ENCODE measurements around the gene INPP5B. TPM values are rescaled to one million over a fixed set of nuclear protein-coding genes. Genes with fewer than 3 reads are reported as not detected.

INPP5B gene
- total and polyA plus RNA-seq, 2 of the 13 experiments (the other 11 are each of a cell fraction or from before 2014, with no cell fraction given), result 9.0 to 9.8 TPM

DNA sequence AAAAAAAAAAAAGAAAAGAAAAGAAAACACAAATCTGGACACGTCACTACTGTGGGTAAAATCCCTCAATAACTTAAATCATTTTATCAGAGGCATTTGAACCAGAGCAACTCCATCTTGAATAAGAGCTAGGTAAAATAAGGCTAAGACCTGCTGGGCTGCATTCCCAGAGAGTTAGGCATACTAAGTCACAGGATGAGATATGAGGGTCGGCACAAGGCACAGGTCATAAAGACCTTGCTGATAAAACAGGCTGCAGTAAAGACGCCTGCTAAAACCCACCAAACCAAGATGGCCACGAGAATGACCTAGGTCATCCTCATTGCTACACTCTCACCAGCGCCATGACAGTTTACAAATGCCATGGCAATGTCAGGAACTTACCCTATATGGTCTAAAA, 43.9 kb downstream of the INPP5B start (continued):
- TF ChIP-seq PRPF4 (IDR thresholded peaks at IDR 0.05; ENCODE audit: low read depth, low read length, poor library complexity, severe bottlenecking) (no peak), ZNF232 (CRISPR knock-in tag; IDR thresholded peaks at IDR 0.05; ENCODE audit: borderline replicate concordance) (no peak), ZNF747 (CRISPR knock-in tag; IDR thresholded peaks at IDR 0.05; ENCODE audit: borderline replicate concordance) (no peak), CSRNP2 (CRISPR knock-in tag; conservative IDR thresholded peaks at IDR 0.05; ENCODE audit: low read depth) (no peak), SP4 (CRISPR knock-in tag; IDR thresholded peaks at IDR 0.05) (no peak), ZNF549 (CRISPR knock-in tag; IDR thresholded peaks at IDR 0.05) (no peak), ATAD3A (CRISPR knock-in tag; IDR thresholded peaks at IDR 0.05) (no peak), ZNF580 (CRISPR knock-in tag; IDR thresholded peaks at IDR 0.05; ENCODE audit: borderline replicate concordance, low read depth) (no peak), ZNF446 (CRISPR knock-in tag; IDR thresholded peaks at IDR 0.05) (no peak)
- TF ChIP-seq, protein P1, sequence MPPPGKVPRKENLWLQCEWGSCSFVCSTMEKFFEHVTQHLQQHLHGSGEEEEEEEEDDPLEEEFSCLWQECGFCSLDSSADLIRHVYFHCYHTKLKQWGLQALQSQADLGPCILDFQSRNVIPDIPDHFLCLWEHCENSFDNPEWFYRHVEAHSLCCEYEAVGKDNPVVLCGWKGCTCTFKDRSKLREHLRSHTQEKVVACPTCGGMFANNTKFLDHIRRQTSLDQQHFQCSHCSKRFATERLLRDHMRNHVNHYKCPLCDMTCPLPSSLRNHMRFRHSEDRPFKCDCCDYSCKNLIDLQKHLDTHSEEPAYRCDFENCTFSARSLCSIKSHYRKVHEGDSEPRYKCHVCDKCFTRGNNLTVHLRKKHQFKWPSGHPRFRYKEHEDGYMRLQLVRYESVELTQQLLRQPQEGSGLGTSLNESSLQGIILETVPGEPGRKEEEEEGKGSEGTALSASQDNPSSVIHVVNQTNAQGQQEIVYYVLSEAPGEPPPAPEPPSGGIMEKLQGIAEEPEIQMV (CRISPR knock-in tag; IDR thresholded peaks at IDR 0.05; ENCODE audit: low read depth), result no peak

DNA sequence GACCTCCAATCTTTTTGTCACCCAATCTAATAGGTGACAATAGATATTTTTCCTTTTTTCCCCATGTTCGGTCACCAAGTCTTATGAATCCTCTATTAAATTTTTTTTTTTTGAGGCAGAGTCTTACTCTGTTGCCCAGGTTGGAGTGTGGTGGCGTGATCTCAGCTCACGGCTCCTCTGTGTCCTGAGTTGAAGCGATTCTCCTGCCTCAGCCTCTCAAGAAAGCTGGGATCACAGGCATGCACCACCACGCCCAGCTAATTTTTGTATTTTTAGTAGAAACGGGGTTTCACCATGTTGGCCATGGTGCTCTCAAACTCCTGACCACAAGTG, 45.0 kb downstream of the INPP5B start:
- no peaks in the 10 kb centered on the region for H3K27me3 ChIP-seq (ENCODE audit: control insufficient read depth in 1 of 2, insufficient read depth in 2 of 2, low read length in 2 of 2)
- ChIA-PET CTCF (ENCODE audit: low intra/inter-chr PET ratio, low total read pairs) (no interaction called here), POLR2A (no interaction called here)
- no peak overlapping the region for H3K27ac ChIP-seq (ENCODE audit: extremely low read length, insufficient read depth, low read length)
- ATAC-seq, result no peak
- no peak overlapping the region for H2AFZ ChIP-seq (ENCODE audit: low read length)
- TF ChIP-seq REPIN1 (CRISPR knock-in tag; IDR thresholded peaks at IDR 0.05; ENCODE audit: borderline replicate concordance, low read depth) (no peak), CCAR2 (optimal IDR thresholded peaks at IDR 0.05; ENCODE audit: low read depth, low read length) (no peak), ZMYM4 (CRISPR knock-in tag; IDR thresholded peaks at IDR 0.05) (no peak), RCOR2 (CRISPR knock-in tag; IDR thresholded peaks at IDR 0.05) (no peak), ZNF20 (CRISPR knock-in tag; IDR thresholded peaks at IDR 0.05) (no peak), SMAD3 (CRISPR knock-in tag; IDR thresholded peaks at IDR 0.05) (no peak)
- H3K9ac ChIP-seq (ENCODE audit: insufficient read depth, low read depth, low read length), result no peak overlapping the region
- in situ Hi-C loops (cut with HindIII; ENCODE audit: extremely low pct_ligation_motif_present, low pct_unique_long_range_greater_than_20kb), result no loop called here
- no peaks in the 10 kb centered on the region for H3K9me3 ChIP-seq (ENCODE audit: low read length)
- H3K79me2 ChIP-seq (ENCODE audit: insufficient read depth, low read length), result no peaks in the 10 kb centered on the region
- no peak overlapping the region for H3K4me3 ChIP-seq (replicated peaks in 1 of 3; ENCODE audit: insufficient read depth in 1 of 3, low read depth in 2 of 3, low read length in 3 of 3)
- no peaks in the 10 kb centered on the region for H3K4me1 ChIP-seq (ENCODE audit: insufficient read depth, low read length)
- DNase-seq (ENCODE audit: low spot score), result no peak
- intact Hi-C loops (cut with micrococcal nuclease; ENCODE audit: unreplicated experiment), result no loop called here
- WGBS (ENCODE audit: low lambda C conversion rate), result 96% methylated on average over 6 of the region's 6 CpGs
- no peaks in the 10 kb centered on the region for H4K20me1 ChIP-seq (ENCODE audit: insufficient read depth, low read length)
- no peaks in the 10 kb centered on the region for H3K36me3 ChIP-seq (replicated peaks in 1 of 2; ENCODE audit: control insufficient read depth in 1 of 2, insufficient read depth in 2 of 2, low read length in 2 of 2)
- H3K4me2 ChIP-seq (ENCODE audit: low read depth, low read length), result no peak overlapping the region
- no peak for FAIRE-seq
- BruUV-seq (replicated peaks), result no TSS peak
